NOMO-1 treated with DMSO at 0.1 percent for 48 hours (cell line): Measurements from ENCODE around the gene ELMO1.
A peak's percentile ranks its signal among the peaks of the same experiment; 100 is the strongest.

ENCODE experiments used
- DNase-seq: peaks from one replicate; lab custom pipeline; 2025; ENCODE audit not compliant: unreplicated experiment; lab: John Stamatoyannopoulos, UW

Gene ELMO1

DNA sequence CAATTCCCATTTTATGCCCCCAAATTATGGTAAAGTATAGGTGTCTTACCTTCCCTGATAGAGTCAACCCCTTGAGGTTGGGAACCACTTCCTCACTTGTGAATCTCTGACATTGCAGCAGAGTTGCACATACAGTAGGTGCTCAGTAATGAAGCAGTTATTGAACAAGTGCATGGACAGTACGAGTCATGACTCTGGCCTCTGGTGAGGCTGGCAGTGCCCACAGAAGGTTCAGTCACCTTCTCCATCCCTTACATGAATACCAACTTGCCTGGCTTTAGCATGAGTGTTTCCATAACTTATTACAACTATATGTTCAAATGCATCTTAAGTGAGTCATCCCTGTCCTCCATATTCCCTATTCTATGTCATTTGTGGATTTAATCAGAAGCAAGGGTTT lies 340.0 kb downstream of the ELMO1 start:
- DNase-seq: no peak

DNA sequence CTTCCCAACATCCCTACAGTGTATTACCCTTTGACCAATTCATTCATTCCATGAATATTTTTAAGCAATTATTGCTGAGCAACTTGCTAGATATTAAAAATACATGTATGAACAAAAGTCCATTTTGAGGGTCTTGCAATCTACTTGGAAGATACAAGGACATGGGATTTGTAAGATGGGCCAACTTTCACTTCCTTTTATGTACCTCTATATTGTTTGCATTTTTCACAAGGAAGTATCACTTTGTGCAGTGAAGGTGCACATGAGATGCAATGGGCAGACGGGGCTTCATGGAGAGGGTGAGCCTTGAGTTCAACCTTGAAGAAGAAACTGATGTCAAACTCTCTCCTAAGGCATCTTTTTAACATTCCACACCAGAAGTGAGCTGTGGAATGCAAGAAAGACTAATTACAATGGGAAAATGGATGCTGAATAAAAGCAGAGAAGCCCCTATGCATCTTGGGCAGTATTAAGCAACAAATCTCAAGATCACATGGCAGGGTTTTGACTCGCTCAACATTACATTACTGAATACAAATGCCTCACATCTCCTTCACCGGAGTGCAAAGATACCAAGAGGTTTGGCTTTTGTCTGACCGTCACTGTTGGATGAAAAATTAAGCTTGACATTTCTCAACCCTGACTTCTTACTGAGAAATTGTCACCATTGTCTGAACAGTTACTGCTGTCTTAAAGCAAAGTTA lies 341.5 kb downstream of the ELMO1 start:
- DNase-seq: peak; percentile 11

DNA sequence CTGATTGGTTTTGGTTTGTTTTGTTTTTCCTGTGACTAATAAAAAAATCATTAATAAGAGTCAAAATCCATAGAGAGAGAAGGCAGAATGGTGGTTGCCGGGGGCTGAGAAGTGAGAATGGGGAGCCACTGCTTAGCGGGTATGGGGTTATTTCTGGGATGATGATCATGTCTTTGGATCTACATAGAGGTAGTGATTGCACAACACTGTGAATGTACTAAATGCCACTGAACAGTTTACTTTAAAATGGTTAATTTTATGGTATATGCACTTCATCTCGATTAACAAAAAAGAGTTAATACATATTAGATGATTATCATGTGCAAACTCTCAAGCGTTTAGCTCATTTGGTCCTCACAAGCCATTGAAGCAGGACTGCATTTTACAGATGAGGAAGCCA lies 342.9 kb downstream of the ELMO1 start:
- DNase-seq: no peak

- no peak for DNase-seq
Observed at GRCh38 chr7:37104822-37105518, 343.7 kb downstream of the ELMO1 start.

GRCh38 chr7:37102518-37103137 lies 346.0 kb downstream of the ELMO1 start:
- no peak for DNase-seq

DNA sequence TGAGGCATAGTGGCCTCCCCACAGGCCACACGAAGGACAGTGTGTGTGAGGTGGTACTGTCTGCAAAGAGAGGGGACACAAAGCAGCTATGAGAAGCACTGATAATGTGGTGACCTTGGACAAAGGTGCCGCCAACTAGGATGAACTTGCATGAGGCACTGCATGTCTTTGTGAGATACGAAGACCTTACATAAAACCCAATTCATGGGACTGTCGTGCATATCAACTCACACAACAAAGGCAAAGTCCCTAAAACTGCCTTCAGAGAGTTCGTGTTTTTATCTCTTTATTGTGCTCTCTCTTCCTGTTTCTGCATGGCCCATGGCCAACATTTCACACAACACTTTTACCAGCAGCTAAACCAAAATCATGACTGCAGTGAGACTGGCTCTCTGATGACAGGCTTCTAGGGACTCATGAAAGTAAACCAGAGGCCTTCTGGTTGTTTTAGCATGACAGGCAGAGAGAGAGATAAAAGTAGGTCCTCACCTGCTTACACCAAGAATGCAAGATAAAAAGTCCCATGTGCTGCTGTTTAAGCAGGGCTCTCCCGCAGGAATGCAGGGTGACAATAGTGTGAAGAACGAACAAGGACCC lies 347.8 kb downstream of the ELMO1 start:
- no peak for DNase-seq

- no peak for DNase-seq
Observed at GRCh38 chr7:37098762-37099161, 349.9 kb downstream of the ELMO1 start.

- no peak for DNase-seq
Observed at GRCh38 chr7:37097983-37098382, 350.7 kb downstream of the ELMO1 start.

DNA sequence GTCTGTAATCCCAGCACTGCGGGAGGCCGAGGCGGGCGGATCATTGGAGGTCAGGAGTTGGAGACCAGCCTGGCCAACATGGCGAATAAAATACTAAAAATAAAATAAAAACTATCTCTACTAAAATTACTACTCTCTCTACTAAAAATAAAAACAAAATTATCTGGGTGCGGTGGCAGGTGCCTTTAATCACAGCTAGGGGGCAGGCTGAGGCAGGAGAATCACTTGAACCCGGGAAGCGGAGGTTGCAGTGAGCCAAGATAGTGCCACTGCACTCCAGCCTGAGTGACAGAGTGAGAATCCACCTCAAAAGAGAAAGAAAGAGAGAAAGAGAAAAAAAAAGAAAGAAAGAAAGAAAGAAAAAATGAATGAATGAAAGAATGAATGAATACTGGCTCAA lies 351.4 kb downstream of the ELMO1 start:
- no peak for DNase-seq

GRCh38 chr7:37096341-37096740 lies 352.3 kb downstream of the ELMO1 start:
- no peak for DNase-seq

- DNase-seq: no peak
Observed at GRCh38 chr7:37095122-37095521, 353.5 kb downstream of the ELMO1 start.

GRCh38 chr7:37093257-37093656 lies 355.4 kb downstream of the ELMO1 start:
- DNase-seq: no peak

DNA sequence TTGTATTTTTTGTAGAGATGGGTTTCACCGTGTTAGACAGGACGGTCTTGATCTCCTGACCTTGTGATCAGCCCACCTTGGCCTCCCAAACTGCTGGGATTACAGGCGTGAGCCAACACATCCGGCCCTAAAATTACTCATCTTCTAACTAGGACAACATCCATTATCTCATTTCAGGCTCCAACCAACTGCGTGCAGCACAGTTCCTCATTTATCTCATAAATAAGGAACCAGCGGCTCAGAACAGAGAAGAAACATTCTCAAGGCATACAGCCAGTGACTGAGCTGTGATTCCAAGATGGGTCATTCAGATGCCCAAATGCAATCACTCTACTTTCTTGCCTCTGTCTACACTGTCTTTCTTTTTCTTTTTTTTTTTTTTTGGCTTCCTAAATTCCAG lies 356.1 kb downstream of the ELMO1 start:
- DNase-seq: peak; percentile 96

DNA sequence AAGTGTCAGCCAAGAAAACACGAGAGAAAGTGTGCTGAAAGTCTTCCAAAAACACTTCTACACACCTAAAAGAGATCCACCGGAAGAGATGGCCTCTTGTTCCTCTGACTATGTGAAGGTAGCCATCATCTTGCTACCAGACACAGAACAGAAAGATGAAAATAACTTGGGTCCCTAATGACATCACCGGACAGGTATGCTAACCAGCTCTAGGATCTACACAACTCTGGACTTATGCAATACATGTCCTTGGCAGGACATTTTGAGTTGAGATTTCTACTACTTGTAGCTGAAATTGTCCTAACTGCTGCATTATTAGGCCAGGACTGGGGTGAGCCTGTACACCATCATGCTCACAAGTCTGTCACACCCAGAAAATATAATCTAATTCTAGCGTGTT lies 358.7 kb downstream of the ELMO1 start:
- no peak for DNase-seq

GRCh38 chr7:37085600-37085999 lies 363.1 kb downstream of the ELMO1 start:
- DNase-seq: no peak

DNA sequence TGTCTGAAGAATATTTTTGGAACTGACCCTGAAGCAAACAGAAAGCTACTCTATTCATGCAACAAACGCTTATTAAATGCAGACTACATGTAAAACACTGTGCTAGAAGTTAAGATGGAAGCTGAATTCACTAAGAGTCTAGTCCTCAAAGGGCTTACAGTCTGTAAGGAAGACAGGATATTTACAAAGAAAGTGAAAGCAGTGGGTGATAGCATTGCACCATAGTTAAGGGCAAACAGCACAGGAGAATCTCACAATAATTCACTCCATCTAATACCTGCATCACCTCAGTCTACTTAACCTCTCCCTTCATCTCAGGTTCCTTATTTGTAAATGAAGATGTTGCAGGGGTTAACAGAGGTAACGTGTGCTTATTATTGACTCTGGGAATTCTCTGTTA lies 364.4 kb downstream of the ELMO1 start:
- no peak for DNase-seq

DNA sequence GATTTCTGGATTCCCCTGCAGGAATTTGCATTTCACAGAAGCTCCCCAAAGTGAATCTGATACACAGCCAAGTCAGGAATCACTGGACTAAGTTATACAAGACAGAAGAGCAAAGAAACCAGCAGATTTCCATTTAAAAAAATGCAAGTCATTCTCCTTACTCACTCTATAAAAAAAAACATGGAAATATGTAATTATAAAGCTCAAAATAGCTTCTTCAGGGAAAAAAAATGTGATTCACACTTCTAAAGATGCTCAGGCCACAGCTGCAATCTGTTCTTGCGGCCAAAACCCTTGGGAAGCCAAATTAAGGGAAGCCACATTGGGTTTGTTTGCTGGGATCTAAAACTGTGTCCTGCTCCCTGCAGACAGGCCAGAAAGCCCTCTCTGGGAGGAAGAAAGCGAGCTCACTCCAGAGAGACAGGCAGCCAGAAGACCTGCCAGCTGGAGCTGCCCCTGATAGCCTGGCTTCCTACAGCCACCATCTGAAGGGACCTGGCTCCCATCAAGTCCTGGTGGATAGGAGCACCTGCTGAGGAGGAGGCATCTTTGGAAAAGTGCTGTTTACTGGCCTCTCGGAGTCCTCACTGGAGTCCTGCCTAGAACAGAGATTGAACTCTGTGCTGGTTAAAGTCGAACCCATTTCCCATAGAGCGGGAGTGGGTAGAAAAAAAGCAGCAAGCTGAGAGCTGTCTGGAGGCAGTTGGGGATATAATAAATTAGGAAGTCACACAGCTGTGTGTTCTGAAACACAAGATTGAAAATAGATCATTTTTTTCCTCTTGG lies 365.2 kb downstream of the ELMO1 start:
- no peak for DNase-seq

GRCh38 chr7:37081436-37081835 lies 367.2 kb downstream of the ELMO1 start:
- DNase-seq: no peak

GRCh38 chr7:37079420-37079819 lies 369.2 kb downstream of the ELMO1 start:
- no peak for DNase-seq

DNA sequence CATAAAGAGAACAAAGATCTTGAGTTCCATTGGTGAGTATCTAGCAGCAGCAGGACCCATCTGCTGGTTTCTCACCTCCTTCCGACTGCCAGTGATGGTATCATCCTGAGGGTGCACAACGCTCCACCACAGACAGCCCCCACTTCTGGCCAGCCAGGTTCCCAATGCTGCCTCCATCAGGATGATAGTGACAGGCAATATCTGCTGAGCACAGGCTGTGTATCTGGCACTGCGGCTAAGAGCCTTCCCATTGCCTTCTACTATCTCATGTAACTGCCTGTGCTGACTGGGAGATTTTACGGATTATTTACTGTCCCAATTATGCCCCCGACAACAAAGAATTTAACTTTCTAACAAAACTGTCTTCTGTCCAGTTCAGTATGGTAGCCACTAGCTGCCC lies 372.0 kb downstream of the ELMO1 start:
- no peak for DNase-seq

DNA sequence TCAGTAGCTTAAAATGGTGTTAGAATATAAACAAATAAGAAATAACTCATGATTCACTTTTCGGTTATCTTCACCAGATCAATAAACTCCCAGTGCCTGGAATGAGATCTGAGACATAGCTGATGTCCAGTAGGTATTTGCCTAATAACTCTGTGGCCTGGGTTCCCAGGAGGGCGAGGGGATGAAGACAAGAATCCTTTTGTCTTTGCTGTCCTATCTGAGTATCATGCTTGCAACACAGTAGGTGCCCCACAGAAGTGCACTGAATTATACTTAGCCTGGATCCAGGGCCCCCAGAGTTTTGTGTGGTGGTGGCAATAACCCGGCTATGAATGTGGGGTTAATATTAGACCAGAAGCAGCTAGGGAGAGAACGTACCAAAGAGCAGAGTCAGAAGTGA lies 374.3 kb downstream of the ELMO1 start:
- DNase-seq: no peak
